Measurements from ENCODE around the gene EBF3. TPM values are rescaled to one million over a fixed set of nuclear protein-coding genes. Genes with fewer than 3 reads are reported as not detected.

The EBF3 gene
- total RNA-seq, 1 experiment from 2014 or later: 0.12 TPM

GRCh38 chr10:129910861-129911260 lies 53.2 kb downstream of the EBF3 start:
- no peaks in the 10 kb centered on the region for H3K79me2 ChIP-seq (ENCODE audit: insufficient read depth, low read length)
- ChIA-PET RAD21 (ENCODE audit: low non-redundant PET in 1 of 2, low total read pairs in 2 of 2, uncharacterized antibody in 2 of 2, unreplicated experiment in 2 of 2) (no interaction called here), CTCF (no interaction called here), POLR2A (no interaction called here)
- TF ChIP-seq ZFX (IDR thresholded peaks at IDR 0.05) (no peak), TCF7L2 (IDR thresholded peaks at IDR 0.05; ENCODE audit: borderline replicate concordance, extremely low read depth, insufficient read depth, insufficient read length) (no peak), EGR1 (IDR thresholded peaks at IDR 0.05; ENCODE audit: low read depth) (no peak), ATF3 (IDR thresholded peaks at IDR 0.05) (no peak), EZH2phosphoT487 (IDR thresholded peaks at IDR 0.05; ENCODE audit: borderline replicate concordance) (no peak), SIN3A (IDR thresholded peaks at IDR 0.05; ENCODE audit: low read depth) (no peak), POLR2AphosphoS5 (IDR thresholded peaks at IDR 0.05; ENCODE audit: low read depth, low read length) (no peak), ZNF274 (IDR thresholded peaks at IDR 0.05; ENCODE audit: low read depth, low read length) (no peak), POLR2A (IDR thresholded peaks at IDR 0.05; ENCODE audit: borderline replicate concordance, extremely low read depth, insufficient read depth, insufficient read length) (no peak), EZH2 (IDR thresholded peaks at IDR 0.05) (no peak), YY1 (IDR thresholded peaks at IDR 0.05; ENCODE audit: extremely low read depth, insufficient replicate concordance, low read depth, low read length) (no peak), FOSL1 (IDR thresholded peaks at IDR 0.05; ENCODE audit: low read depth) (no peak), CBX3 (IDR thresholded peaks at IDR 0.05; ENCODE audit: low read depth) (no peak), MAX (IDR thresholded peaks at IDR 0.05) (no peak), ZBTB33 (IDR thresholded peaks at IDR 0.05; ENCODE audit: extremely low read depth, insufficient replicate concordance, low read length) (no peak), JUND (IDR thresholded peaks at IDR 0.05) (no peak)
- H3K9me2 ChIP-seq (ENCODE audit: insufficient read depth): no peaks in the 10 kb centered on the region
- H3K9me3 ChIP-seq (ENCODE audit: control insufficient read depth in 1 of 2, insufficient read depth in 1 of 2, low read depth in 1 of 2, low read length in 2 of 2): no peaks in the 10 kb centered on the region
- H3K4me3 ChIP-seq (replicated peaks in 1 of 2; ENCODE audit: low read depth in 1 of 2, low read length in 2 of 2): no peak overlapping the region
- ATAC-seq (no peak), DNase-seq (ENCODE audit: low read depth, low spot score) (no peak)
- no peak overlapping the region for H2AFZ ChIP-seq (ENCODE audit: low read depth, low read length, poor library complexity, severe bottlenecking)
- H3K27me3 ChIP-seq (ENCODE audit: insufficient read depth, low read length): no peaks in the 10 kb centered on the region
- H3K36me3 ChIP-seq (ENCODE audit: control insufficient read depth in 1 of 2, insufficient read depth in 2 of 2, low read length in 2 of 2): no peaks in the 10 kb centered on the region
- BruUV-seq (replicated peaks): no TSS peak
- intact Hi-C loops (cut with micrococcal nuclease): no loop called here
- no peaks in the 10 kb centered on the region for H4K20me1 ChIP-seq (ENCODE audit: insufficient read depth)
- H3K4me2 ChIP-seq (ENCODE audit: low read length): no peak overlapping the region
- H3K4me1 ChIP-seq (ENCODE audit: control insufficient read depth in 1 of 2, insufficient read depth in 2 of 2, low read length in 2 of 2): no peaks in the 10 kb centered on the region
- H3K9ac ChIP-seq (ENCODE audit: low read length): no peak overlapping the region
- no peak overlapping the region for H3K27ac ChIP-seq (ENCODE audit: low read depth, low read length)

All from HCT116 (cell line).